ENCODE measurements around the gene LRMDA. TPM values are rescaled to one million over a fixed set of nuclear protein-coding genes. Genes with fewer than 3 reads are reported as not detected.

The LRMDA gene
- total RNA-seq, 1 donor from 2014 or later: not detected

- DNase-seq (ENCODE audit: low read depth): no peak
Observed at GRCh38 chr10:75655791-75656451, 224.5 kb downstream of the LRMDA start.

- DNase-seq (ENCODE audit: low read depth): no peak
Observed at GRCh38 chr10:75657351-75657750, 225.9 kb downstream of the LRMDA start.

- no peak for DNase-seq (ENCODE audit: low read depth)
Observed at GRCh38 chr10:75658036-75658435, 226.6 kb downstream of the LRMDA start.

- no peak for DNase-seq (ENCODE audit: low read depth)
Observed at GRCh38 chr10:75658496-75658895, 227.1 kb downstream of the LRMDA start.

GRCh38 chr10:75658915-75659314 lies 227.5 kb downstream of the LRMDA start:
- DNase-seq (ENCODE audit: low read depth): no peak

- no peak for DNase-seq (ENCODE audit: low read depth)
Observed at GRCh38 chr10:75660823-75661222, 229.4 kb downstream of the LRMDA start.

GRCh38 chr10:75662715-75663114 lies 231.3 kb downstream of the LRMDA start:
- DNase-seq (ENCODE audit: low read depth): no peak

GRCh38 chr10:75663947-75664664 lies 232.7 kb downstream of the LRMDA start:
- DNase-seq (ENCODE audit: low read depth): no peak

GRCh38 chr10:75664968-75665367 lies 233.5 kb downstream of the LRMDA start:
- DNase-seq (ENCODE audit: low read depth): no peak

- no peak for DNase-seq (ENCODE audit: low read depth)
Observed at GRCh38 chr10:75665707-75666106, 234.3 kb downstream of the LRMDA start.

- DNase-seq (ENCODE audit: low read depth): no peak
Observed at GRCh38 chr10:75672111-75672671, 240.8 kb downstream of the LRMDA start.

GRCh38 chr10:75672842-75673241 lies 241.4 kb downstream of the LRMDA start:
- no peak for DNase-seq (ENCODE audit: low read depth)

- DNase-seq (ENCODE audit: low read depth): no peak
Observed at GRCh38 chr10:75677541-75677940, 246.1 kb downstream of the LRMDA start.

GRCh38 chr10:75678527-75678926 lies 247.1 kb downstream of the LRMDA start:
- DNase-seq (ENCODE audit: low read depth): no peak

- no peak for DNase-seq (ENCODE audit: low read depth)
Observed at GRCh38 chr10:75679536-75679935, 248.1 kb downstream of the LRMDA start.

- no peak for DNase-seq (ENCODE audit: low read depth)
Observed at GRCh38 chr10:75681334-75681733, 249.9 kb downstream of the LRMDA start.

GRCh38 chr10:75682649-75683557 lies 251.5 kb downstream of the LRMDA start:
- no peak for DNase-seq (ENCODE audit: low read depth)

- no peak for DNase-seq (ENCODE audit: low read depth)
Observed at GRCh38 chr10:75685187-75685586, 253.8 kb downstream of the LRMDA start.

GRCh38 chr10:75688506-75689300 lies 257.3 kb downstream of the LRMDA start:
- no peak for DNase-seq (ENCODE audit: low read depth)

GRCh38 chr10:75693489-75693888 lies 262.1 kb downstream of the LRMDA start:
- no peak for DNase-seq (ENCODE audit: low read depth)

GRCh38 chr10:75694269-75694668 lies 262.8 kb downstream of the LRMDA start:
- DNase-seq (ENCODE audit: low read depth): no peak
